ENCODE data around the gene SMIM36. TPM values are rescaled to one million over a fixed set of nuclear protein-coding genes. Genes with fewer than 3 reads are reported as not detected.
"Not testable (repeated sequence)": the region's sequence is repeated elsewhere in the genome, so short reads cannot be mapped to it uniquely, and the experiment has no call there.

SMIM36 gene
- polyA plus RNA-seq, 1 donor, result not detected

DNA sequence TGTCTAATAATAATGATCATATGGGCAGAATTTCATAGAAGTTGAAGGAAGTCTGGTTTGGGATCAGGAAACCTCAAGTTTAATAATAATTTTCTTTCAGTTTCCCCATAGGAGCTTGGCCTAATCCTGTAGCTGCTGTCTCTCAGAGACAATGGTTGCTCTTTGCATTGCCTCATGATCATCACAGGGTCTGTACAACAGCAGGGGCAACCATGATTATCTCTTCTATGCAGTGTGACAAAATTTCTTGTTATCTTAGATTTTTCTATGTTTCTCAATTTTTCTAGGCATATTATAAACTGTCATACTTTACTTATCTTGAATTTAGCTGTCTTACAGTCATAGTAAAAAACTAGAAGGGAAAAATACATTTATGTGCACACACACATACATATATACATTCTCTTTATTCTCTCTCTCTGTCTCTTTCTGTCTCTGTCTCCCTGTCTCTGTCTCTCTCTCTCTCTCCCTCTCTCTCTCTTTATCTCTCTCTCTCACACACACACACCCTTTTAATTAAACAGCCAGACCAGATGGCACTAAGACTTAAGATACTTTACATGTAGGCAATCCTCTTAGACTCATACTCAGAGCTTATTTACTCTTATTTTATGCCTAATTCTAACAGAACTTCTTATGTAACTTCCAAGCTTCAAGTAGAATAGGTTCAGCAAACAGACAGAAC is 30.5 kb downstream of the SMIM36 start:
- H3K36me3 ChIP-seq (ENCODE audit: control insufficient read depth, insufficient read depth, low read length), result no peaks in the 10 kb centered on the region
- no peaks in the 10 kb centered on the region for H3K27me3 ChIP-seq (ENCODE audit: control insufficient read depth, insufficient read depth, low read length)
- no peak overlapping the region for H3K27ac ChIP-seq (ENCODE audit: low read length)
- DNase-seq, result no peak
- no peaks in the 10 kb centered on the region for H3K9me3 ChIP-seq (ENCODE audit: control insufficient read depth, low read depth, low read length)
- H3K4me3 ChIP-seq (ENCODE audit: low read length), result no peak overlapping the region
- no peaks in the 10 kb centered on the region for H3K4me1 ChIP-seq (ENCODE audit: control insufficient read depth, insufficient read depth, low read length)

DNA sequence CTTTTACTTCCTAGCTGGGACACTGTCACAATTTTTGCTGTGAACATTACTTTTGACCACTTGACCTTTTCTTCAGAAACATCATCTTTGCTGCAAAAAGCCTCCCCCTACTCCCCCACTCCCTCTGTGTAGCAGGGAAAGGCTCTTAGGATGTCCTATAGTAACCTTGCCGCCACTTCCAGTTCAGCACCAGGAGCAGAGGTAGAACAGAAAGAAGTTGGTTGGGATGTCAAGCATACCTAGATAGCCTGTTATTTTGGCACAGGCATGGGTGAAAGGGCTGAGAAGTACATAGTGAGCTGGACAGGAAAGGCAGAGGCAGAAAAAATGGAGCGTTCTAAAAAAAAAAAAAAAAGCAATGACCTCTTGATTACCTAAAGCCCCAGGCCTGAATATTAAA is 31.3 kb downstream of the SMIM36 start:
- Histone ChIP-seq H3K27ac (ENCODE audit: low read length) (no peak overlapping the region), H3K4me3 (ENCODE audit: low read length) (no peak overlapping the region), H3K9me3 (ENCODE audit: control insufficient read depth, low read depth, low read length) (no peaks in the 10 kb centered on the region), H3K27me3 (ENCODE audit: control insufficient read depth, insufficient read depth, low read length) (no peaks in the 10 kb centered on the region), H3K36me3 (ENCODE audit: control insufficient read depth, insufficient read depth, low read length) (no peaks in the 10 kb centered on the region), H3K4me1 (ENCODE audit: control insufficient read depth, insufficient read depth, low read length) (no peaks in the 10 kb centered on the region)
- 100% methylated on average over 1 of the region's 2 CpGs for WGBS (ENCODE audit: insufficient coverage, low lambda C conversion rate)
- DNase-seq, result no peak

DNA sequence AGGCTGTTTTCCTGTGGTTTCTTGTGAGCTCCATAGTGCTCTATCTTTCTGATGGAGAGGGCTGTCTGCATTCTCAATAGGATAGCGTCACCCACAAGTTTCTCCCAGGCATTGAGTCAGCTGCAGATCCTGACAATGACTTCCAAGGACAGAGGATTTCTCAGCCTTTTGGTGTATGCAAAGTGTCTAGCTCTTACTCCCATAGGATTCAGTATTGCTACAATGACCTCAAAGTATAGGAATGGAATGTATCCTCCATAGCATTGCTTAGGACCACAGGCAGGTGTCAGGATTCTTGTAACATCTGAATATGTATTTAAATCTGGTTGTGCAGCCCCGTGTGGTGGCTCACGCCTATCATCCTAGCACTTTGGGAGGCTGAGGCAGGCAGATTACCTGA is 32.3 kb downstream of the SMIM36 start:
- Histone ChIP-seq H3K36me3 (ENCODE audit: control insufficient read depth, insufficient read depth, low read length) (no peaks in the 10 kb centered on the region), H3K9me3 (ENCODE audit: control insufficient read depth, low read depth, low read length) (no peaks in the 10 kb centered on the region), H3K4me1 (ENCODE audit: control insufficient read depth, insufficient read depth, low read length) (no peaks in the 10 kb centered on the region), H3K4me3 (ENCODE audit: low read length) (no peak overlapping the region), H3K27ac (ENCODE audit: low read length) (no peak overlapping the region), H3K27me3 (ENCODE audit: control insufficient read depth, insufficient read depth, low read length) (no peaks in the 10 kb centered on the region)
- no CpG with 5 or more reads among the region's 3 CpGs for whole genome bisulfite sequencing (ENCODE audit: insufficient coverage, low lambda C conversion rate)
- no peak for DNase-seq

DNA sequence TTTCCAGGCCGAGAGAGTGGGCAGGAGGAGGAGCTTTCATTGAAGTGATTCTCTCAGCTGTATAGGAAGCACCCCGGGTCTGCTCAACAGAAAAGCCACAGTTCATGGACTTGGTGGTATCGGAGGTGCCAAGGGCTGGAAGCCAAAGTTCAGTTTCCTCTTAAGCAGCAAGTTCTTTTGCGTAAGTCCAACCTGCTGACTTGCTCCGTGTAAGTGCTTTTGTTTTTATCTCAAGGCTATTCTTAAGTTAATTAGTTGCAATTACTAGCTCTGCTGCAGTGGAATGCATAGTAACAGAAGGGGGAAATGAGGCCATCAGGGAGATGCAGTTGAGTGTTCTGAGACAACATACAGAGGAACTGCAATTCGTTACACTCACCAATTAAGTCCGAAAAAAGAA is 44.6 kb downstream of the SMIM36 start:
- no peak overlapping the region for H3K4me3 ChIP-seq (ENCODE audit: low read length)
- H3K27me3 ChIP-seq (ENCODE audit: control insufficient read depth, insufficient read depth, low read length), result no peaks in the 10 kb centered on the region
- H3K9me3 ChIP-seq (ENCODE audit: control insufficient read depth, low read depth, low read length), result no peaks in the 10 kb centered on the region
- H3K4me1 ChIP-seq (ENCODE audit: control insufficient read depth, insufficient read depth, low read length), result peaks cover 13% of the 10 kb centered on the region
- peak overlapping the region; percentile 80 for H3K27ac ChIP-seq (ENCODE audit: low read length)
- no peaks in the 10 kb centered on the region for H3K36me3 ChIP-seq (ENCODE audit: control insufficient read depth, insufficient read depth, low read length)
- DNase-seq, result peak; percentile 89 to 93
- 0% methylated on average over 1 of the region's 7 CpGs for WGBS (ENCODE audit: insufficient coverage, low lambda C conversion rate)

DNA sequence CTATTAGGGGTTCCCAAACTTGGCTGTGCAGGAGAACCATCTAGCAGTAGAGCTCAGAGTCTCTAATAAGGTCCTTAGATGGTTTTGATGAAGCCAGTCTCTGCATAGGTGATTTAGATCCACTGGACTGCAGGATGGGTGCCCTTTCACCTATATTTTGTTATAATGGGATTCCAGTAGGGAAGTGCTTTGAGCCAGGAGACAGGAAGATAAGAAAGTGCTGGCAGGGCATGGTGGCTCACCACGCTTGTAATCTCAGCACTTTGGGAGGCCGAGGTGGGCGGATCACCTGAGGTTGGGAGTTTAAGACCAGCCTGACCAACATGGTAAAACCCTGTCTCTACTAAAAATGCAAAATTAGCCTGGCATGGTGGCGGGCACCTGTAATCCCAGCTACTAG is 45.5 kb downstream of the SMIM36 start:
- not testable (repeated sequence) for H3K36me3 ChIP-seq (ENCODE audit: control insufficient read depth, insufficient read depth, low read length); H3K4me3 ChIP-seq (ENCODE audit: low read length); H3K9me3 ChIP-seq (ENCODE audit: control insufficient read depth, low read depth, low read length); H3K27me3 ChIP-seq (ENCODE audit: control insufficient read depth, insufficient read depth, low read length)
- H3K4me1 ChIP-seq (ENCODE audit: control insufficient read depth, insufficient read depth, low read length), result peaks cover 13% of the 10 kb centered on the region
- peak overlapping the region; percentile 80 for H3K27ac ChIP-seq (ENCODE audit: low read length)
- no CpG with 5 or more reads among the region's 4 CpGs for WGBS (ENCODE audit: insufficient coverage, low lambda C conversion rate)
- DNase-seq, result peak in 1 of 2 donors; percentile 48

DNA sequence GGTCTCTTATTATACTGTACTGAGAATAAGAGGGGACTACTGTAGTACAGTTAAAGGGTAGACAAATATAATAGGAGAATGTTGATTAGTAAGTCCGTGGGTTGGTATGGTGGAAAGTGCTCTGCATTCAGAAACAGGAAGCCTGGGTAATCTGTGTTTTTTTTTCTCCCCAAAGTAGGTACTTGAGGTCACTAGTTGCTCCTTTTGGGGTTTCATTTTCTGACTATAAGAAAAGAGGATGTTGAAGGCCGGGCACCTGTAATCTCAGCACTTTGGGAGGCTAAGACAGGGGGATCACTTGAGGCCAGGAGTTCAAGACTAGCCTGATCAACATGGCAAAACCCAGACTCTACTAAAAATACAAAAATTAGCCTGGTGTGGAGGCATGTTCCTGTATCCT is 47.7 kb downstream of the SMIM36 start:
- Histone ChIP-seq H3K27me3 (ENCODE audit: control insufficient read depth, insufficient read depth, low read length) (no peaks in the 10 kb centered on the region), H3K9me3 (ENCODE audit: control insufficient read depth, low read depth, low read length) (no peaks in the 10 kb centered on the region), H3K27ac (ENCODE audit: low read length) (no peak overlapping the region), H3K36me3 (ENCODE audit: control insufficient read depth, insufficient read depth, low read length) (no peaks in the 10 kb centered on the region), H3K4me3 (ENCODE audit: low read length) (no peak overlapping the region), H3K4me1 (ENCODE audit: control insufficient read depth, insufficient read depth, low read length) (peaks cover 13% of the 10 kb centered on the region)
- DNase-seq, result no peak
- 100% methylated on average over 1 of the region's 2 CpGs for WGBS (ENCODE audit: insufficient coverage, low lambda C conversion rate)

DNA sequence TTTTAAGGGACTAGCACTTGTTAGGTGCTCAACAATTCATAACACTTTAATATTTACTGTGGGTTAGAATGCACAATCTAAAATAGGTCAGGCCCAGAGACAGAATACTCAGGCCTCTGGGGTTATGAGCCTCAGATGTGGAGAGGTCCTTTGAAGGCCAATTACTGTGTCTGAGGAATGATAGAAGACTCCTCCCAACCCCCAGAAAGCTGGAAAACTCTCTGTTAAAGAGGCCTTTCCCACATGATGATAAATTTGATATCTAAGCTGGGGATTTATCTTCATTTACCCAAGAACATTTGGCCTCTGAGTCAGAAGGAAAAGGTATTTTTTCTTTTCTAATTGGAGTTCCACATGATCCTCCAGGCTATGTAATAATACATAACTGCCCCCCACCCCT is 48.5 kb downstream of the SMIM36 start:
- no peak for DNase-seq
- Histone ChIP-seq H3K36me3 (ENCODE audit: control insufficient read depth, insufficient read depth, low read length) (no peaks in the 10 kb centered on the region), H3K27me3 (ENCODE audit: control insufficient read depth, insufficient read depth, low read length) (no peaks in the 10 kb centered on the region), H3K9me3 (ENCODE audit: control insufficient read depth, low read depth, low read length) (no peaks in the 10 kb centered on the region), H3K27ac (ENCODE audit: low read length) (no peak overlapping the region), H3K4me3 (ENCODE audit: low read length) (no peak overlapping the region), H3K4me1 (ENCODE audit: control insufficient read depth, insufficient read depth, low read length) (peaks cover 13% of the 10 kb centered on the region)

DNA sequence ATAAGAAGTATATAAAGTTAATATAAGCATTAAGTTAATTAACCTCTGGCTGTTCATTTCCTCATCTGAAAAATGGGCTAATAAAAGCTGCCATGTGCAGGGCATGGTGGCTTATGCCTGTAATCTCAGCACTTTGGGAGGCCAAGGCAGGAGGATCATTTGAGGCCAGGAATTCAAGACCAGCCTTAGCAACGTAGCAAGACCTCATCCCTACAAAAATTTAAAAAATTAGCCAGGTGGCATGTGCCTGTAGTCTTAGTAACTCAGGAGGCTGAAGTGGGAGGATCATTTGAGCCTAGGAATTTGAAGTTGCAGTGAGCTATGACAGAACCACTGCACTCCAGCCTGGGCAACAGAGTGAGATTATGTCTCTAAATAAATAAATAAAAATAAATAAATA is 49.0 kb downstream of the SMIM36 start:
- no peaks in the 10 kb centered on the region for H3K27me3 ChIP-seq (ENCODE audit: control insufficient read depth, insufficient read depth, low read length)
- H3K27ac ChIP-seq (ENCODE audit: low read length), result no peak overlapping the region
- H3K9me3 ChIP-seq (ENCODE audit: control insufficient read depth, low read depth, low read length), result no peaks in the 10 kb centered on the region
- H3K4me3 ChIP-seq (ENCODE audit: low read length), result no peak overlapping the region
- DNase-seq, result no peak
- WGBS (ENCODE audit: insufficient coverage, low lambda C conversion rate), result no CpG with 5 or more reads among the region's 1 CpG
- no peaks in the 10 kb centered on the region for H3K36me3 ChIP-seq (ENCODE audit: control insufficient read depth, insufficient read depth, low read length)
- peaks cover 9% of the 10 kb centered on the region for H3K4me1 ChIP-seq (ENCODE audit: control insufficient read depth, insufficient read depth, low read length)

DNA sequence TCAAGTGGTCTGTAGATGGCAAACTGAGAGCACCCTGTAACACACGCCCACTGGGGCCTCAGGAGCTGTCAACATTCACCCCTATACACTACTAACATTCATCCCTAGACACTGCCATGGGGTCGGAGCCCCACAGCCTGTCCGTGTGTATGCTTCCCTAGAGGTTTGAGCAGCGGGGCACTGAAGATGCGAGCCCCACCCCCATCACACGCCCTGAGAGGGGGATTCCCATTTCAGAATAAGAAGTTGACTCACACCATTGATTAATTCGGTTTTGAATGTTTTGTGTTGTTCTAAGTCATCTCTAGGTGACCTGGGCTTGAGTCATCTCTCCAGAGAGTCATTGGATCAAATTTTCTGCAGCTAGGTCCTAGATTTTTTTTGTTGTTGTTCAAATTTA is 52.3 kb downstream of the SMIM36 start:
- no peak overlapping the region for H3K4me3 ChIP-seq (ENCODE audit: low read length)
- DNase-seq, result no peak
- no peaks in the 10 kb centered on the region for H3K9me3 ChIP-seq (ENCODE audit: control insufficient read depth, low read depth, low read length)
- peaks cover 9% of the 10 kb centered on the region for H3K4me1 ChIP-seq (ENCODE audit: control insufficient read depth, insufficient read depth, low read length)
- no peaks in the 10 kb centered on the region for H3K36me3 ChIP-seq (ENCODE audit: control insufficient read depth, insufficient read depth, low read length)
- H3K27me3 ChIP-seq (ENCODE audit: control insufficient read depth, insufficient read depth, low read length), result no peaks in the 10 kb centered on the region
- no peak overlapping the region for H3K27ac ChIP-seq (ENCODE audit: low read length)
- WGBS (ENCODE audit: insufficient coverage, low lambda C conversion rate), result no CpG with 5 or more reads among the region's 7 CpGs

DNA sequence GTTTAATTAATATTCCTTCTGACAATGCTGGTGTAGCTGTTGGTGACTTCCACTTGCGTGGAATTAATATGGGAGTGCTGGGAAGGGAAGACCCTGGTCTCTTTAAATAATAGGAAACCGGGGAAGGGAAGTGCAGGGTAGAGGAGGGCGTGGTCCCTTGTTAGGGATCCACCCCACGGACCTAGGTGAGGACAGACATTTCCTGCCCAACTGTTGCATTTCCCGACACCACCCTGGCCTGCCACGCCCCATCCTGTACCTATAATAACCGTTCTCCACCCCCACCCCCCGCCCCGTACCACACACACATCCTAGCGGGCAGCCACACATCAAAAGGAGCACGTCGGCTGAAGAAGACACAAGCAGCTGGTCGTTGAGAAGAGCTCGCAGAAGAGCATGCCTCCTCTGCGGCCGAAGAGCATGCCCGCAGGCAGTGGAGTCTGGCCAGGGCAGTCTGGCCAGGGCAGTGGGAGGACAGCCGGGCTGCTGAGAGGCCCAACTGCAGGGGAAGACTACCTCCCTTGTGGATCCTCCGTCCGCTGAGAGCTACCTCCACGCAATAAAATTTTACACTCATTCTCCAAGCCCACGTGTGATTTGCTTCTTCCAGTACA is 52.9 kb downstream of the SMIM36 start:
- peaks cover 9% of the 10 kb centered on the region for H3K4me1 ChIP-seq (ENCODE audit: control insufficient read depth, insufficient read depth, low read length)
- no CpG with 5 or more reads among the region's 22 CpGs for WGBS (ENCODE audit: insufficient coverage, low lambda C conversion rate)
- no peak overlapping the region for H3K27ac ChIP-seq (ENCODE audit: low read length)
- no peaks in the 10 kb centered on the region for H3K9me3 ChIP-seq (ENCODE audit: control insufficient read depth, low read depth, low read length)
- H3K4me3 ChIP-seq (ENCODE audit: low read length), result no peak overlapping the region
- H3K27me3 ChIP-seq (ENCODE audit: control insufficient read depth, insufficient read depth, low read length), result no peaks in the 10 kb centered on the region
- DNase-seq, result no peak
- no peaks in the 10 kb centered on the region for H3K36me3 ChIP-seq (ENCODE audit: control insufficient read depth, insufficient read depth, low read length)

Data from large intestine (tissue), 3 donors.